ENCODE data around the gene DPYD. TPM values are rescaled to one million over a fixed set of nuclear protein-coding genes. Genes with fewer than 3 reads are reported as not detected.
A peak's percentile ranks its signal among the peaks of the same experiment; 100 is the strongest.

Gene DPYD
- total and polyA plus RNA-seq, 7 donors, result 2.5 to 7.3 (median 5.1) TPM

DNA sequence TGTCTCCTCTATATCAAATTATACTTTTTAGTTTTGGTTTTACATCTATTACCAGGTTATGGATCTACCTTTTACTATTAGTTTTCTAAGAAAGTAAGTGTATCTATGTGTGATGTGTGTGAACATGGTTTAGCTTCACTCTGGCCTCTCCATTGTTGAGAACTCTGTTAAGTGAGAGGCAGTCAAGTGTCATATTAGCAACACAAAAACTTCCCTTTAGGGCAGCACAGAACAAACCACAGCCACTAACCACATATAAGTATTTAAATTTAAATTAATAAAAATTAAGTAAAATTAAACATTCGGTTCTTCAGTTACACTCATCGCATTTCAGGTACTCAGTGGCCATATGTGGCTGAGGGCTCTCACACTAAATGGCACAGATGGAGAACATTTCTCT lies 96.6 kb downstream of the DPYD start:
- no peak for TF ChIP-seq CTCF (IDR thresholded peaks at IDR 0.05)
- DNase-seq, result no peak
- Histone ChIP-seq H3K4me1 (peaks cover 4% of the 10 kb centered on the region), H3K4me3 (no peak overlapping the region), H3K27me3 (ENCODE audit: insufficient read depth in 3 of 3, low read length in 2 of 3) (no peaks in the 10 kb centered on the region), H3K9me3 (no peaks in the 10 kb centered on the region), H3K36me3 (ENCODE audit: insufficient read depth in 1 of 2, low read depth in 1 of 2) (peaks cover 0 to 4% of the 10 kb centered on the region in 2 donors), H3K27ac (no peak overlapping the region)
- ATAC-seq, result no peak
- WGBS, 3 donors, result 92 to 95% (median 93%) methylated on average over 2 of the region's 2 CpGs
- intact Hi-C loops (cut with DNase I), result no loop called here

GRCh38 chr1:97820470-97821188 lies 100.2 kb downstream of the DPYD start:
- peaks cover 4% of the 10 kb centered on the region for H3K4me1 ChIP-seq
- no peaks in the 10 kb centered on the region for H3K36me3 ChIP-seq (ENCODE audit: insufficient read depth in 1 of 2, low read depth in 1 of 2)
- peak in 3 of 4 donors; percentile 36 to 75 (median 54) for ATAC-seq
- H3K9me3 ChIP-seq, result no peaks in the 10 kb centered on the region
- intact Hi-C loops (cut with DNase I), result no loop called here
- no peak overlapping the region for H3K27ac ChIP-seq
- TF ChIP-seq CTCF (IDR thresholded peaks at IDR 0.05), result peak; percentile 53
- no peaks in the 10 kb centered on the region for H3K27me3 ChIP-seq (ENCODE audit: insufficient read depth in 3 of 3, low read length in 2 of 3)
- no peak overlapping the region for H3K4me3 ChIP-seq
- DNase-seq, result no peak
- 60 to 66% (median 65%) methylated on average over 6 of the region's 6 CpGs for WGBS, 3 donors

GRCh38 chr1:97816927-97817326 lies 103.9 kb downstream of the DPYD start:
- ATAC-seq (no peak), DNase-seq (no peak)
- Histone ChIP-seq H3K9me3 (no peaks in the 10 kb centered on the region), H3K27ac (no peak overlapping the region), H3K27me3 (ENCODE audit: insufficient read depth in 3 of 3, low read length in 2 of 3) (no peaks in the 10 kb centered on the region), H3K4me3 (no peak overlapping the region), H3K36me3 (ENCODE audit: insufficient read depth in 1 of 2, low read depth in 1 of 2) (no peaks in the 10 kb centered on the region), H3K4me1 (peaks cover 4% of the 10 kb centered on the region)
- no peak for TF ChIP-seq CTCF (IDR thresholded peaks at IDR 0.05)
- WGBS, 3 donors, result 65 to 71% (median 67%) methylated on average over 1 of the region's 1 CpG
- intact Hi-C loops (cut with DNase I), result no loop called here

DNA sequence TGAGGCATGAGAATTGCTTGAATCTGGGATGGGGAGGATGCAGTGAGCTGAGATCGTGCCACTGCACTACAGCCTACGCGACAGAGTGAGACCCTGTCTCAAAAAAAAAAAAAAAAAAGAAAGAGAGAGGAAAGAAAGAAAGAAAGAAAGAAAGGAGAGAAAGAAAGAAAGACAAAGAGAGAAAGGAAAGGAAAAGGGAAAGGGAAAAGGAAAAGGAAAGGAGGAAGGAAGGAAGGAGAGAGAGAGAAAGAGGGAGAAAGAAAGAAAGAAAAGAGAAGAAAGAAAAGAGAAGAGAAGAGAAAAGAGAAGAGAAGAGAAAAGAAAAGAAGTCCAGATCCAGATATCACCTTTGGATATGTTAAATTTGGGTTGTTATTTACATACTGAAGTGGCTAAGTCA lies 106.0 kb downstream of the DPYD start:
- Histone ChIP-seq H3K4me1 (no peaks in the 10 kb centered on the region), H3K9me3 (no peaks in the 10 kb centered on the region), H3K27ac (no peak overlapping the region), H3K36me3 (ENCODE audit: insufficient read depth in 1 of 2, low read depth in 1 of 2) (no peaks in the 10 kb centered on the region), H3K4me3 (no peak overlapping the region), H3K27me3 (ENCODE audit: insufficient read depth in 3 of 3, low read length in 2 of 3) (no peaks in the 10 kb centered on the region)
- TF ChIP-seq CTCF (IDR thresholded peaks at IDR 0.05), result no peak
- DNase-seq (no peak), ATAC-seq (no peak)
- intact Hi-C loops (cut with DNase I), result no loop called here
- 92 to 96% (median 94%) methylated on average over 3 of the region's 3 CpGs for WGBS, 3 donors

DNA sequence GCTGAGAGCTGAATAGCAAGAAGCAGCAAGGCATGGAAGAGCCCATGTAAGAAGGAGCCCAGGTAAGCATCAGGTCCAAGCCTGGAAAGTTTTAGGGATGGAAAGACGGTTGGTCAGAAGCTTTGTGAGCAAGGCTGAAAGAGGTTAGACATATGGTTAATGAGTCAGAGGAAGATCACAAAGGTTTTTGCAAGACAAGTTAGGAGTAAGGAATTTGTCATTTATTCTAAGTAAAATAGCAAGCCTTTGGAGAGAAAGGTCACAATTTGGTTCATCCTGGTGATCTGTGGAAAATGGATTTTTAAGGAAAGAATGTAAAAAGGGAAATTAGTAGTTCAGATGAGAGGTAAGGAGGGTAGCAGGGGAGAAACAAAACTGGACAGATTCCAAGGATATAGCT lies 106.7 kb downstream of the DPYD start:
- 83 to 93% (median 88%) methylated on average over 1 of the region's 1 CpG for WGBS, 3 donors
- no peak overlapping the region for H3K4me3 ChIP-seq
- intact Hi-C loops (cut with DNase I), result no loop called here
- TF ChIP-seq CTCF (IDR thresholded peaks at IDR 0.05), result no peak
- ATAC-seq (no peak), DNase-seq (no peak)
- H3K36me3 ChIP-seq (ENCODE audit: insufficient read depth in 1 of 2, low read depth in 1 of 2), result no peaks in the 10 kb centered on the region
- H3K9me3 ChIP-seq, result no peaks in the 10 kb centered on the region
- no peak overlapping the region for H3K27ac ChIP-seq
- H3K27me3 ChIP-seq (ENCODE audit: insufficient read depth in 3 of 3, low read length in 2 of 3), result no peaks in the 10 kb centered on the region
- no peaks in the 10 kb centered on the region for H3K4me1 ChIP-seq

All from psoas muscle (tissue), 8 donors.